ENCODE measurements around the gene CEMIP. TPM values are rescaled to one million over a fixed set of nuclear protein-coding genes. Genes with fewer than 3 reads are reported as not detected.

Gene CEMIP
- total RNA-seq, 1 donor: 131 TPM

- no peak for DNase-seq (ENCODE audit: low read depth)
- TF ChIP-seq CTCF (IDR thresholded peaks at IDR 0.05; ENCODE audit: insufficient read depth, low read depth, low read length): no peak
- no peak overlapping the region for H3K4me3 ChIP-seq (ENCODE audit: low read depth, low read length)
Measured at GRCh38 chr15:80790236-80790635, 11.1 kb downstream of the CEMIP start.

GRCh38 chr15:80791004-80791403 is 11.8 kb downstream of the CEMIP start:
- H3K4me3 ChIP-seq (ENCODE audit: low read depth, low read length): no peak overlapping the region
- no peak for TF ChIP-seq CTCF (IDR thresholded peaks at IDR 0.05; ENCODE audit: insufficient read depth, low read depth, low read length)
- DNase-seq (ENCODE audit: low read depth): no peak

- no peak for DNase-seq (ENCODE audit: low read depth)
- TF ChIP-seq CTCF (IDR thresholded peaks at IDR 0.05; ENCODE audit: insufficient read depth, low read depth, low read length): no peak
- H3K4me3 ChIP-seq (ENCODE audit: low read depth, low read length): no peak overlapping the region
Measured at GRCh38 chr15:80796407-80796806, 17.2 kb downstream of the CEMIP start.

GRCh38 chr15:80798911-80799310 is 19.7 kb downstream of the CEMIP start:
- DNase-seq (ENCODE audit: low read depth): no peak
- no peak overlapping the region for H3K4me3 ChIP-seq (ENCODE audit: low read depth, low read length)
- TF ChIP-seq CTCF (IDR thresholded peaks at IDR 0.05; ENCODE audit: insufficient read depth, low read depth, low read length): no peak

GRCh38 chr15:80800067-80800466 is 20.9 kb downstream of the CEMIP start:
- no peak for DNase-seq (ENCODE audit: low read depth)
- no peak overlapping the region for H3K4me3 ChIP-seq (ENCODE audit: low read depth, low read length)

GRCh38 chr15:80801891-80802680 is 22.9 kb downstream of the CEMIP start:
- TF ChIP-seq CTCF (IDR thresholded peaks at IDR 0.05; ENCODE audit: insufficient read depth, low read depth, low read length): no peak
- DNase-seq (ENCODE audit: low read depth): no peak
- no peak overlapping the region for H3K4me3 ChIP-seq (ENCODE audit: low read depth, low read length)

More at GRCh38 chr15:80800067-80800466, 20.9 kb downstream of the CEMIP start:
- TF ChIP-seq CTCF (IDR thresholded peaks at IDR 0.05; ENCODE audit: insufficient read depth, low read depth, low read length): no peak
